HG02678 (cell line): ENCODE results near the gene MMP1.

ENCODE experiments used
- ATAC-seq: cut with Tn5 transposase; IDR thresholded peaks from one replicate; pipeline ENCODE4 v1.9.1; 2021; ENCODE audit warnings: mild to moderate bottlenecking, moderate library complexity; ENCODE audit not compliant: unreplicated experiment

The MMP1 gene

GRCh38 chr11:102807921-102808320 lies 10.0 kb upstream of the MMP1 start:
- ATAC-seq: no peak

GRCh38 chr11:102806296-102806695 lies 8.3 kb upstream of the MMP1 start:
- ATAC-seq: no peak

GRCh38 chr11:102802341-102802740 lies 4.4 kb upstream of the MMP1 start:
- ATAC-seq: no peak

DNA sequence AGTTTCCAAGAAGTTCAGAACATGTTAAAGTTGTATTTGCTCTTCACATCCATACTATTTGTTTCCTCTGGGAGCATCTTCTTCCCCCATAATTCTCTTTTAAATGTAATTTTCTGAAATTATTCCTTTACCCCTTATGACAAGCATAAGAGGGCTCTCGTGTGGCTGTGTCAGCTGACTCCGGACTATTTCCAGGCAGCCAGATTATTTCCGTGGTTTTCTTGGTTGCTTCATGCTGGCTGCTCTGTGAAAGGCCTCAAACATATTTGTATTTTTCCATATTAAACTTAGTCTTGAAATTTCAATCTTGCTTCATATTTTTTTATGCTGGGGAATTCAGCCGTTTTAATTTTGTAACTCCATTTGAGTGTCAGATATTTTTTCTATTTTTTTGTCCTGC lies 2.8 kb upstream of the MMP1 start:
- no peak for ATAC-seq

GRCh38 chr11:102799681-102800340 lies 1.9 kb upstream of the MMP1 start:
- ATAC-seq: no peak

DNA sequence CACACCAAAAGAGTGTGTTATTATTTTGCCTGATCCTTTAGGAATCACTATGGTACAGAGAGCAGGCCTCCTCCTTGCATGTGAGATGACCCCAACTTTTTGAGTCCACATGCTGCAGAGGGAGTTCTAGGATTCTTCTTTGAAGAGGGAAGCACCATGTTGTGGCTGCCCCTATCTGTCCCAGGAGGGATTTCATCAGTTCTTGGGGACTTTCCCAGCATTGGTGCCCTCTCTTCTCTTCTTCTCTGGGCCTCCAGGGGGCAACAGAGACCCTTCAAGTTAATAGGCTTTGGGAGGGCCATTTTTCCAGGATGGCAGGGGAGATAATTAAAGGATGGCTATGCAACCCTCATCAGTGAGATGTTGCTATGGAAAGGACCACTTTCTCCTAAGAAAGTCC lies 3.6 kb downstream of the MMP1 start:
- peak; percentile 96 for ATAC-seq

GRCh38 chr11:102793677-102794290 lies 4.2 kb downstream of the MMP1 start:
- ATAC-seq: no peak

DNA sequence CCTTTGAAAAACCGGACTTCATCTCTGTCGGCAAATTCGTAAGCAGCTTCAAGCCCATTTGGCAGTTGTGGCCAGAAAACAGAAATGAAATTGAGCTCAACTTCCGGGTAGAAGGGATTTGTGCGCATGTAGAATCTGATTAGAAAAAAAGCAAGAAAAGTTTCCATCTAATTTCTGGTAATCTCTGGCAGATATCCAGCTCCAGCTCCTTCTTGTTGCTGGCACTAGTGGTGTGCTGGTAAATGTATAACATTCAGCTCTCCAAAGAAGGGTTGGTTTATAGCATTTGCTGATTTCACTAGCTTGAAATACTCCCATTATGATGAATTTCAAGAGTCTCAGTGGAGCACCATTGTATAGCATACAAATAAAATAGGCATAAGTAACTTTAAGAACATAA lies 5.4 kb downstream of the MMP1 start:
- ATAC-seq: no peak

DNA sequence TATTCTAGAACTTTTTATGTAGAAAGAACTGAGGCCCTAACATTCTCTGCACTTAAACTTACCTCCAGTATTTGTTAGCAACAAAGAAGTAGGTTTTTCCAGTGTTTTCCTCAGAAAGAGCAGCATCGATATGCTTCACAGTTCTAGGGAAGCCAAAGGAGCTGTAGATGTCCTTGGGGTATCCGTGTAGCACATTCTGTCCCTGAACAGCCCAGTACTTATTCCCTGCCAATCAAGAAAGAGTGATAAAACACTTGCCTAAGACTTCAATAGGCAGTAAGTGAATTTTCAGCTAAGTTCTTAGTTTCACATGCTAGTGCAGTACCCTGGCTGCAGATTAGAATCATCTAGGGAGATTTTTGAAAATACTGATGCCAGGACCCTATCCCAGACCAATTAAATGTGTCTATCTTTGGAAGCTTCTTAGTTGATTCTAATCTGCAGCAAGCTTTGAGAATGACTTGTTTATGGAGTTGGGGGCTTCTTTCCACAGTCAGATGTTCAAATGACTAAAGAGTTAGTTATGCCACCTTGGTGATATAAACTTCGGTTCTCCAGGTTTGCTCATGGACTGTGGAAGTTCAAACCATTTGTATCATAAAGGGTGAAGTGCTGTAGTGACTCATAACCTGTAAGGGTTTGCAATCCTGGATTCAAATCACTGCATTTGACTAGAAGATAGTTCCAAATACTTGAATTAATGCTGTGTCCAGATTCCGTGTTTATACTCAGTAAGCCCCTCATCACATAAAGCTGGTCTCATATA lies 6.5 kb downstream of the MMP1 start:
- ATAC-seq: no peak

- no peak for ATAC-seq
These were observed 9.5 kb downstream of the MMP1 start for GRCh38 chr11:102788334-102788995.

DNA sequence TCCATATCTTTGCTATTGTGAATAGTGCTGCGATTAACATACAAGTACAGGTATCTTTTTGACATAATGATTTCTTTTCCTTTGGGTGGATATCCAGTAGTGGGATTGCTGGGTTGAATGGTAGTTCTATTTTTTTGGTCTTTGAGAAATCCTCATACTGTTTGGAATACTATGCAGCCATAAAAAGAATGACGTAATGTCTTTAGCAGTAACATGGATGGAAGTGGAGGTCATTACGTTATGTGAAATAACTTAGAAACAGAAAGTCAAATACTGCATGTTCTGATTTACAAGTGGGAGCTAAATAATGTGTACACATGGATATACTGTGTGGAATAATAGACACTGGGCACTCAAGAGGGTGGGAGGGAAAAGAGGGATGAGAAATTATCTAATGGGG lies 13.6 kb downstream of the MMP1 start:
- ATAC-seq: no peak

- no peak for ATAC-seq
These were observed 14.2 kb downstream of the MMP1 start for GRCh38 chr11:102783720-102784119.

GRCh38 chr11:102783016-102783415 lies 14.9 kb downstream of the MMP1 start:
- no peak for ATAC-seq

- ATAC-seq: no peak
These were observed 16.3 kb downstream of the MMP1 start for GRCh38 chr11:102781676-102782075.

DNA sequence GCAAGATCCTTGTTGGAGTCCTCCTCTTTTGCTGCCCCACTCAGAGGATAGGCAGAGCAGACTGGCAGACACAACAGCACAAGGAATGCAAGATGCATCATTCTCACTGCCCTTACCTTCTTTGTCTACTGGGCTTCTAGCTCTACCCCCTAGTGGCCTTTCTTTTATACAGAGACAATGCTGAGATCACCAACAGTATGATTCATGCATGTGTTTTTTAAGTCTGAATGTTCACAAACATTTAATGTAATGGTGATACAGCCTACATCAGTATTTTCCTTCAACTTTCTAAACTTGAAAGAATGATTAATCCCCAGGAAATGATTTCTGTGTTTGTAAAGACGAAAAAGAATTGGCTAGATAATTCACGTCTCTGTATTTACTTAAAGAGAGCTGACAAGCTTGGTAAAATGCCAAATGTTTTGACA lies 17.5 kb downstream of the MMP1 start, which contains the start of gene MMP10:
Gene MMP10, minus strand, starts transcription at position 138 of the 428 bp plus-strand sequence. Its CDS starts 37 bp downstream, at position 101.
- no peak for ATAC-seq

GRCh38 chr11:102776454-102776853 lies 21.5 kb downstream of the MMP1 start:
- no peak for ATAC-seq

DNA sequence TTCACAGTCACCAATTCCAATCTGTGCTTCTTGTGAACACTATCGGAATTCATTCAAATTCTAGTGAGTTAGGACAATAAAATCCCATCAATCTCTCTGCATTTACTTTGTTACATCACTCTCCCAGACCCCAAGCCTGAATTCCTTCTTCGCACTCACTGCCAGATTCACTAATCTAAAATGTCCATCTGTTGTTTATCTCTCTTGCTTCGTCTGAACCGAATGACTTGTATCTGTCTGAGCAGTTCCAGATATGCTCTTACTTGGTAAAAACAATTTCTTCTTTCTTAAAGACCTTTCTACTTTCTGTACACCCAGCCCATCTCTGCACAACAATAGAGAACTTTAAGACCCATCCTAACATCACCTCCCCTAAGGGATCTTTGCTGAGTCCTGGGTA lies 24.6 kb downstream of the MMP1 start:
- no peak for ATAC-seq

GRCh38 chr11:102771351-102771750 lies 26.6 kb downstream of the MMP1 start:
- ATAC-seq: no peak

DNA sequence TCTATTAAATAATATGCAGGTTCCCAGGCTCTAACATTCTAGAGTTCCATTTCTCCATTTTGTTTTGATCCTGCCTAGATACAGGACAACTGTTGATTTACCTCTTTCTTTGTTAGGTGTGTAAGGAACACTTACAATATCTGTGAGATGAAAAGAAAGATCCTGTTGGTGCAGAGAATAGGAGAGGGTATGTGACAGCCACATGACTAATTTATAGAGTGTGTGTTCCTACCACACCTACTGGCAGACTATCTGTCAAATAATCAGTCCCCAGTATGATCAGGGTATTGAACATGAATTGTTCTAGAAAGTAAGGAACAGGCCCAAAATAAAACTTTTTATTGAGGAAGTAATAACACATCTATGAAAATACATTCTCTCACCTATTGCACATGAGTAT lies 27.8 kb downstream of the MMP1 start:
- ATAC-seq: no peak

DNA sequence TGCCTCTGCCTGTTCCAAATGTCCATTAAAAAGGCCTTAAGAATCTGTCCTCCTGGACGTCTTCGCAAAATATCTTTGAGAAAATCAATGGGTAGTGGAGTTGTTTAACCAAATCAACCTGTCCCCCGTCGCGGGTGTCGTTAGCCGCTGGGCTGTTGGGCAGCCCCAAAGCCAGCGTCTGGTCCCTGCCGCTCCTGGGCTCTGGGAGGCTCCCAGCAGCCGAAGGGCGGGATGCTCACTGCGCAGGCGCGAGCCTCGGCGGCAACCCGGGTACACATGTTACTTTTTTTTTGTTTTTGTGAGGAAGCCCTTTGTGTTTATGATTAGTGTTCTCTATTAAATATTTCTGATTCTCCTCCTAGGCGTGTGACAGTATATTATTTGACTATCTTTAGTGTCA lies 30.2 kb downstream of the MMP1 start:
- no peak for ATAC-seq

DNA sequence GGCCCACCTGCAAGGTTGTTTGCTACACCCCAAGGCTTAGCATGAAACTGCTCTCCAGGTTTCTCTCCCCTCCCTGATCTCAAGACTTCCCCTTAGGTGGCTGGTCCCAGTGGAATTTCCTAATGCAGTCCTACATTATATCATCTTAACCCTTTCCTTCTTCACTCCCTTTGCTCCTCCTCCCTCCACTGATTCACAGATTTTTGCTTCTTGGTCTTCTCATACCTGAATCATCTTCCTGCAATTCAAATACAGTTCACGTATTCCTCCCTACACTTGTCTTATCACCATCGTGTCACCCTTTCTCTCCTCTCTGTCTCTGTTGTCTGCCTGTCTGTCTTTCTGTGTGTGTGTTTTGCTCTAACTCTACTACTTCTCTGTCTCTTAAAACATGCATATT lies 34.5 kb downstream of the MMP1 start:
- ATAC-seq: no peak
